ENCODE data around the gene ADAD2.

Gene ADAD2

DNA sequence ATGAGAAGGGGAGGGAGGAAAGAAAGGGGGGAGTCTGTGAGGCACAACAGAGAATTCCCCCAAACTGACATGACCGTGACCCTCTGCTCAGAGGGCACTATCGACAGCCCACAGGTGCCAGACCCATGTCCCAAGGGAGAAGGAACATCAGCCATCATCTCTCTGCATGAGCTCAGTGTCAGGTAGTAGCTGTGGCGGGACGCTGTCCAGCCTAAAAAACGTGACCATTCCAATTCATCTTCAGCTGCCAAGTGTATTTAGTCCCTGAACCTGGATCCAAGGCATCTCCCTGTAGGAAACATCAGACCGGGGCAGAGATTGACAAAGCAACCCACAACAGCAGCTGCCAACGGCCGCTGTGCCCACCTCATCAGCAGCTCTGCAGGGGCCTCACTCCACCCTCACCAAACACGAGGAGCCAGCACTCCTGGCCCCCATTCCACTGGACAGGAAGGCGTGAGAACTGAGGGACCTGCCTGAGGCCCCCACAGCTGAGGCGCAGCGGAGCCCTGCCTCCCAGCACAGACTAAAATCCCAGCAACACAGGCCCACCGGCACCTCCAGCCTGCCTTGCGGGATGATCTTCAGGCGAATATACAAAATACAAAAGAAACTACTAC is 12.7 kb upstream of the ADAD2 start:
- TF ChIP-seq POLR2AphosphoS5 (IDR thresholded peaks at IDR 0.05; ENCODE audit: low read depth, low read length) (no peak), POLR2A (IDR thresholded peaks at IDR 0.05; ENCODE audit: low read depth, low read length) (no peak), TAF1 (IDR thresholded peaks at IDR 0.05; ENCODE audit: borderline replicate concordance, low read depth, low read length) (no peak)
- DNase-seq (ENCODE audit: insufficient read length) (no peak), FAIRE-seq (no peak)

GRCh38 chr16:84178892-84179611 is 11.9 kb upstream of the ADAD2 start:
- no peak for FAIRE-seq
- no peak for DNase-seq (ENCODE audit: insufficient read length)
- TF ChIP-seq TAF1 (IDR thresholded peaks at IDR 0.05; ENCODE audit: borderline replicate concordance, low read depth, low read length), result no peak
- no peak for TF ChIP-seq POLR2A (IDR thresholded peaks at IDR 0.05; ENCODE audit: low read depth, low read length)
- TF ChIP-seq POLR2AphosphoS5 (IDR thresholded peaks at IDR 0.05; ENCODE audit: low read depth, low read length), result no peak

GRCh38 chr16:84179612-84180320 is 11.2 kb upstream of the ADAD2 start:
- TF ChIP-seq POLR2A (IDR thresholded peaks at IDR 0.05; ENCODE audit: low read depth, low read length), result no peak
- no peak for TF ChIP-seq POLR2AphosphoS5 (IDR thresholded peaks at IDR 0.05; ENCODE audit: low read depth, low read length)
- TF ChIP-seq TAF1 (IDR thresholded peaks at IDR 0.05; ENCODE audit: borderline replicate concordance, low read depth, low read length), result no peak
- FAIRE-seq, result no peak
- no peak for DNase-seq (ENCODE audit: insufficient read length)

- no peak for TF ChIP-seq POLR2A (IDR thresholded peaks at IDR 0.05; ENCODE audit: low read depth, low read length)
- no peak for TF ChIP-seq TAF1 (IDR thresholded peaks at IDR 0.05; ENCODE audit: borderline replicate concordance, low read depth, low read length)
- TF ChIP-seq POLR2AphosphoS5 (IDR thresholded peaks at IDR 0.05; ENCODE audit: low read depth, low read length), result no peak
- DNase-seq (ENCODE audit: insufficient read length) (no peak), FAIRE-seq (no peak)
Measured at GRCh38 chr16:84180519-84181140, 10.3 kb upstream of the ADAD2 start.

GRCh38 chr16:84181144-84181915 is 9.6 kb upstream of the ADAD2 start:
- TF ChIP-seq TAF1 (IDR thresholded peaks at IDR 0.05; ENCODE audit: borderline replicate concordance, low read depth, low read length) (no peak), POLR2A (IDR thresholded peaks at IDR 0.05; ENCODE audit: low read depth, low read length) (no peak), POLR2AphosphoS5 (IDR thresholded peaks at IDR 0.05; ENCODE audit: low read depth, low read length) (no peak)
- DNase-seq (ENCODE audit: insufficient read length), result no peak
- no peak for FAIRE-seq

DNA sequence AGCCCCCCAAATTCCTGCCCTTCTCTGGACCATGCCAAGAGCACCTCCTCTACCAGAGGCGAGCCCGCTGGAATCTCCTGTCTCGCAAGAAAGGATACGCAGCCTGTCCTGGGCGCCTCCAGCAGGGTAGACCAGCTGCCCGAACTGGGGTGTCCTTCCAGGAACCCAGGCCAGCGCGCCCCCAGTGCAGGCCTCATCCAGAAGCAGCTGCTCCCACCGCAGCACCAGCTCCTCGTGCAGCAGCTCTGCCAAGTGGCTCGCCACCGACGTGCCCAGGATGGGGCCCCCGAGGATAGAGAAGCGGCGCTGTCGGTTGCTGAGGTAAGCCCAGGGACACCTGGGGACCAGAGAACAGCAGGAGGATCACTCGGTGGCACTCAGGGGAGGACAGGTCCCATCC is 8.9 kb upstream of the ADAD2 start:
- DNase-seq (ENCODE audit: insufficient read length) (no peak), FAIRE-seq (no peak)
- TF ChIP-seq POLR2AphosphoS5 (IDR thresholded peaks at IDR 0.05; ENCODE audit: low read depth, low read length), result no peak
- TF ChIP-seq TAF1 (IDR thresholded peaks at IDR 0.05; ENCODE audit: borderline replicate concordance, low read depth, low read length), result no peak
- no peak for TF ChIP-seq POLR2A (IDR thresholded peaks at IDR 0.05; ENCODE audit: low read depth, low read length)

- no peak for FAIRE-seq
- no peak for DNase-seq (ENCODE audit: insufficient read length)
Measured at GRCh38 chr16:84182680-84183571, 8.0 kb upstream of the ADAD2 start.

DNA sequence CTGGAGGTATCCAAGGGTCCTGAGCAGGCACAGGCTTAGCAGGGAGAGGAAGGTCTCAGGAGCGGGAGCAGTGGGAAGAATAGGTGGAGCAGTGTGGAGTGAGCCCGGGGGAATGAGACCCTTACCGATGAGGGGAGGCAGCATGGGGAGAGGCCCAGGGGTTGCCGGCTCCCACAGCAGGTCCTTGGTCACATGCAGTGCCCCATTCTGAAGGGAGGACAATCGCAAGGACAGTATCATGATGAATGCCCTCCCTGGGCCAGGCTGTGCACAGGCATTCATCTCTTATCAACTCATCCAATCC is 7.4 kb upstream of the ADAD2 start:
- DNase-seq (ENCODE audit: insufficient read length) (no peak), FAIRE-seq (no peak)
- TF ChIP-seq POLR2AphosphoS5 (IDR thresholded peaks at IDR 0.05; ENCODE audit: low read depth, low read length) (no peak), POLR2A (IDR thresholded peaks at IDR 0.05; ENCODE audit: low read depth, low read length) (no peak), TAF1 (IDR thresholded peaks at IDR 0.05; ENCODE audit: borderline replicate concordance, low read depth, low read length) (no peak)

More at GRCh38 chr16:84182680-84183571, 8.0 kb upstream of the ADAD2 start:
- TF ChIP-seq POLR2A (IDR thresholded peaks at IDR 0.05; ENCODE audit: low read depth, low read length) (no peak), TAF1 (IDR thresholded peaks at IDR 0.05; ENCODE audit: borderline replicate concordance, low read depth, low read length) (no peak), POLR2AphosphoS5 (IDR thresholded peaks at IDR 0.05; ENCODE audit: low read depth, low read length) (no peak)

DNA sequence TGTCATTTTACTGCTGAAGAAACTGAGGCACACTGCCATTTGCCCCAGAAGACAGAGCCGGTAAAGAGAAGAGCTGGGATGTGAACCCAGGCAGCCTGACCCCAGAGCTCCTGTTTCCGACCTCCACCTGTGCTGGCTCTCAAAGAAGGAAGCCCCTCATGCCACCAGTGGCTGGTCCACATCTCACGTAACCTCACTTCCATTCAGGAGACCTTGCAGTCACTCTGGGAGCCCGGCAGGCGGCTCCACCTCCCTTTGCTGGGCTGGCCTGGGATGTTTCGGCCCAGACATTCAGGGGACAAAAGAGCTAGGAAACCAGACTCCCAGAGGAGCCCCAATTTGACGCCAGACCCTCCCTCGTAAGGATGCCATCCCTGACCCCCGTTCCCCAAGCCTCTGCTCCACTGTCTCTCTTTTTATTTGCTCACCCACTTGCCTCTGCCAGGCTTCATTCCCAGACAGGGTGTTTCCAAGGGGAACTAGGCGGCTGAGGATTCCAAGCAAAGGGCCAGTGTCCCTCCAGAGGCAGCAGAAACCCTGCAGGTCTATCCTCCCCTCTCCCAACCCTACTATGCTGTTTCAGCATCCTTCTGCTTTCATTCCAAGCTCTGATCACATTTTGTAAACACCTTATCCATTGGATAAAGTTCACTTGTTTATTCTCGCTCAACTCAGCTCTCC is 6.9 kb upstream of the ADAD2 start:
- FAIRE-seq, result no peak
- no peak for TF ChIP-seq POLR2AphosphoS5 (IDR thresholded peaks at IDR 0.05; ENCODE audit: low read depth, low read length)
- no peak for TF ChIP-seq TAF1 (IDR thresholded peaks at IDR 0.05; ENCODE audit: borderline replicate concordance, low read depth, low read length)
- TF ChIP-seq POLR2A (IDR thresholded peaks at IDR 0.05; ENCODE audit: low read depth, low read length), result no peak
- DNase-seq (ENCODE audit: insufficient read length), result no peak

DNA sequence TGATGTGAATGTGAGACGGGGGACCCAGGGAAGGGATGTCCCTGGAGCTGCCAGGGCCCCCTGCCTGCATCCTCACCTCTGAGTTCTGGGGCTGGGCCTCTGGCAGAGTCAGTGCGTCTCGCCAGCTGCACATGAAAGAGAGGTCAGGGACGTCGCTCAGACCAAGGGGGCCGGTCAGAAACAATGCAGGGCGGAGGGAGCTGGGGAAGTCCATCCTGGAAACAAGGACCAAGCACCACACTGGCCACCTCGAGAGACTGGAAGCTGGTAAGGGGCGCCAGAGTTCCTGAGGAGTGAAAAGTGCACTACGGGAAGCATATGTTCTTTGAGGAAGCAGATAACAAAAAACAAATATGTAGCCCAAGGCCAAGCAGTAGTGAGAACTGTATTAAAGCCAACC is 6.2 kb upstream of the ADAD2 start:
- DNase-seq (ENCODE audit: insufficient read length), result no peak
- no peak for FAIRE-seq
- TF ChIP-seq POLR2A (IDR thresholded peaks at IDR 0.05; ENCODE audit: low read depth, low read length) (no peak), TAF1 (IDR thresholded peaks at IDR 0.05; ENCODE audit: borderline replicate concordance, low read depth, low read length) (no peak), POLR2AphosphoS5 (IDR thresholded peaks at IDR 0.05; ENCODE audit: low read depth, low read length) (no peak)

Measured in GM12892 (cell line).